ENCODE data around the gene SEC61A2.
A peak's percentile ranks its signal among the peaks of the same experiment; 100 is the strongest.
"Not testable (repeated sequence)": the region's sequence is repeated elsewhere in the genome, so short reads cannot be mapped to it uniquely, and the experiment has no call there.

SEC61A2 gene
- 24.2 reads per million, percentile 51 among the genes with 10 or more reads in this experiment for total RNA-seq

DNA sequence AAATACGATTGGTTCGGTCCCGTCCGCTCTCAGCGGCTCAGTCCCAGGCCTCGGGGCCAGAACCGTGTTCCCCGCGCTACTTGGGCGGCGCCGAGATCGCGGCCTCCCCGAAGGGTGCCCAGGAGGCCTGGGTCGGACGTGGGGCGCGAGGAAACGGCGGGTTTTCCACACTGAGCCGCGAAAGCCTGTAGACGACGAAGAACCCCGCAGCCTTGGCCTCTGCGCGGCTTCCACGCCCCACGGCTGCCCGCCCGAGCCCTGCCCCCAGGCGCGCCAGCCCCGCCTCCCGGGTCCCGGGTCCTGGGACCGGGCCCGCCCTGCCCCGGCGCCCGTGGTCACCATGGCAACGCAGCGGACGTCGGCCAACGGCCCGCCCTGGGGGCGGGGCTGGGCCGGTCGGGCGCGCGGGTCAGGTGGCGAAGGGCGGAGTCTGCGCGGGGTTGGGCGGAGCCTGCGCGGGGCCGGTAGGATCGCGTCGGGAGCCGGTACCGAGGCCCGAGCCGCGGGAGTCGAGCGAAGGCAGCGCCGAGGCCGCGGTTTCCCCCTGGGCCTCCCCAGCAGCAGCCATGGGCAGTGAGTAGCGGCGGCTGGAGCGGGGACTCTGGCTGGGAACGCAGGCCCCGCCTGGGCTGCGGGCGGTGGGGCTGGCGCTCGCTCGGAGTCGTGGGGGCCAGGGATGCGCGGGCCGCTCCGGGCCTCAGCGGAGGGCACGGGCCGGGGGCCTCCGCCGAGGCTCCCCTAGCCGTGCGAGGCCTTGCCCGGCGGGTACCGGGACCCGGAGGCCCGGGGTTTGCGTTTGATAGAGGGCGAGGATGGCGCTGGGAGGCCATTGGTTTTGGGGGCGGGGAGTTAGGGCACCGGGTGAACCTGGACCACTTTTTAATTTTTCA, at the start of gene SEC61A2:
Gene SEC61A2 (plus strand): TSS at position 456 of the 890 bp plus-strand sequence. CDS start 111 bp downstream, at position 567.
- peak; percentile 98 for DNase-seq

DNA sequence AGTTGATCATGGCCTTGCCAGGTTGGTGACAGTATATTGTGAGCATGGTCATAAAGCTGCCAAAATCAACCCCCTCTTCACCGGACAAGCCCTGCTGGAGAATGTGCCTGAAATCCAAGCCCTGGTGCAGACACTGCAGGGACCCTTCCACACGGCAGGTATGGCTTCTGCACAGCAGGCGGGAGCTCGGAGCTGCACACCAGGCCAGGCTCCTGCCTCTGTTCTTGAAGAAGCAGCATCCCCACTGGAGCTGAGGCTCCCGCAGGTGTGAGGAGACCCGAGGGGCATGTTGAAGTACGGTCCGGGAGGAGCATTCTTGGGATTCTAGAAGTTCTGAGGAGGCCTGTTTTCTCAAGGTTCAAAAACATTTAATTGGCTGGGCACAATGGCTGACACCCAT, 48.0 kb upstream of the SEC61A2 start:
- no peak for DNase-seq

DNA sequence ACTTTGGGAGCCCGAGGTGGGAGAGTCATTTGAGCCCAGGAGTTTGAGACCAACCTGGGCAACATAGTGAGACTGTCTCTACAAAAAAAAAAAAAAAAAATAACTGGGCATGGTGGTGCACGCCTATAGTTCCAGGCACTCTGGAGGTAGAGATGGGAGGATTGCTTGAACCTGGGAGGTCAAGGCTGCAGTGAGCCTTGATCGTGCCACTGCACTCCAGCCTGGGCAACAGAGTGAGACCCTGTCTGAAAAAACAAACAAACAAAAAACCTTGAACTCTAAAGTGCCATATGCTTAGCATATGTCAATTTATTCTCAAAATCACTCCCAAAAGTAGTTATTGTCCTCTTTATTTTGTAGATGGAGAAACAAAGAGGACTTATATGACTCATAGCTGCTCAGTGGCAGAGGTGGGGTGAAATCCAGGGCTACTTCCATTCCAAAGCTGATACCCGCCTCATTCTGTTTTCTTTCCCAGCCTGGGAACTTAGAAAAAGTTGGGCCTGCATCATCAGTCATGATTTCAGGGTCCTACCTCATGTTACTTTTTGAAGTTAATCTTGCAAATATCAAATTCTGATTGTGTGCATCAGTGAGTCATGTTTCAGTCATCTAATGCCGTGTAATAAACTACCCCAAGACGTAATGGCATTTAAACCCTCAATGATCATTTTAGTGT, 47.5 kb upstream of the SEC61A2 start:
- DNase-seq, result no peak

DNA sequence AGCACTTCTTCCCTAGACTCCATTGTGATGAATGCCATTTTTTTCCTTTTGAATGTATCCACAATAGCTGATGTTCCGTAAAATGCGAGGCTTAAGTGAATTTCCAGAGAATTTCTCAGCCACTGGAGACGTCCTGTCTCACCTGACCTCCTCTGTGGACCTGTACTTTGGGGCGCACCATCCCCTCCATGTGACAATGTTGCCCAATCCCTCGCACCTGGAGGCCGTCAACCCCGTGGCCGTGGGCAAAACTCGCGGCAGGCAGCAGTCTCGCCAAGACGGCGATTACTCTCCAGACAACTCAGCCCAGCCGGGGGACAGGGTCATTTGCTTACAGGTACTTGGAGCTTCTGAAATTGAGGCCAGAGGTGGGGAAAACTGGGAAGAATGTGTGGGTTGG, 40.6 kb upstream of the SEC61A2 start:
- no peak for DNase-seq

DNA sequence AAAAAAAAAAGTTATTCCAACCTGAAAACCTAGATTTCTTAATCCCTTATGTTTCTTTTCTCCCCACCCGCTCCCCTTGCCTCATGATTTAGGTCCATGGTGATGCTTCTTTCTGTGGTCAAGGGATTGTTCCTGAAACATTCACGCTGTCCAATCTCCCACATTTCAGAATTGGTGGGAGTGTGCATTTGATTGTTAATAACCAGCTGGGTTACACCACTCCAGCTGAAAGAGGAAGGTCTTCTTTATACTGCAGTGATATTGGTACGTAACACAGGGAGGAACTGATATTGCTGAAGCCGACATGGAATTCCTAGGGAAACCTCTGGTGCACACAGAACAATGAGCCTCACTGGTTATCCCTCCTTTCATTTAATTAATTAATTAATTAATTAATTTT, 38.1 kb upstream of the SEC61A2 start:
- DNase-seq, result no peak

DNA sequence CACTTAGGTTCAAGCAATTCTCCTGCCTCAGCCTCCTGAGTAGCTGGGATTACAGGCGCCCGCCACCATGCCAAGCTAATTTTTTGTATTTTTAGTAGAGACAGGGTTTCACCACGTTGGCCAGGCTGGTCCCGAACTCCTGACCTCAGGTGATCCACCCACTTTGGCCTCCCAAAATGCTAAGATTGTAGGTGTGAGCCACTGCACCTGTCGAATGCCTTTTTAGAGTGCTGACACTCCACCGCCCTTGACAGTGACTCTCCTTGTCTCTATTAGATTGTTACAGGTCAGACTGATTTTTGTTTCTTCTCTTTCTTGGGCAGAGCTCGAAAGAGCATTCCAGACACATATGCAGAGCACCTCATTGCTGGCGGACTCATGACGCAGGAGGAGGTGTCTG, 32.1 kb upstream of the SEC61A2 start:
- DNase-seq, result not testable (repeated sequence)

DNA sequence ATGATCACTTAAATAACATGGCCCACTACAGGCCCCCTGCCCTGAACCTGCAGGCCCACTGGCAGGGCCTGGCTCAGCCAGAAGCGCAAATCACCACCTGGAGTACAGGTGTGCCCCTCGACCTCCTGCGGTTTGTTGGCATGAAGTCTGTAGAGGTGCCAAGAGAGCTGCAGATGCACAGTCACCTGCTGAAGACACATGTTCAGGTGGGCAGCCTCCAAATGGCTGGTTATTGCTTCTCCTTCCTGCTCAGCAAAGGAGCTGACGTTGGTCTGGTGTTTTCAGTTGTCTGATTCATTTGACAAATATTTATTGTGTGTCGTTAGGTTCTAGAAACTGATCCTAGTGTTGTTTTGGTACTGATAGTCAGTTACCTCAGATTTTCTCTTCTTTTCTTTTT, 31.7 kb upstream of the SEC61A2 start:
- no peak for DNase-seq

DNA sequence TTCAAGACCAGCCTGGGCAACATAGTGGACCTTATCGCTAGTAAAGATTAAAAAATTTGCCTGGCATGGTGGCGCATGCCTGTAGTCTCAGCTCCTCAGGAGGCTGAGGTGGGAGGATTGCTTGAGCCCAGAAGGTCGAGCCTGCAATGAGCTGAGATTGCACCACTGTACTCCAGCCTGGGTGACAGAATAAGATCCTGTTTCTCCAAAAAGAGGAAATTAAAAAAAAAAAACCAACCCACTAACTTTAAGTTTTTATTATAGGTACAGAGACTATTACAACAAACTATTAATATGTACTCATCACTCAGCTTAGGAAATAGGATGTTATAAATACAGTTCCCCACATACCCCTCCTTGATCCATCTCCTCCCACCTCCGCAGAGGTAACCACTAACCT, 30.5 kb upstream of the SEC61A2 start:
- DNase-seq, result no peak

DNA sequence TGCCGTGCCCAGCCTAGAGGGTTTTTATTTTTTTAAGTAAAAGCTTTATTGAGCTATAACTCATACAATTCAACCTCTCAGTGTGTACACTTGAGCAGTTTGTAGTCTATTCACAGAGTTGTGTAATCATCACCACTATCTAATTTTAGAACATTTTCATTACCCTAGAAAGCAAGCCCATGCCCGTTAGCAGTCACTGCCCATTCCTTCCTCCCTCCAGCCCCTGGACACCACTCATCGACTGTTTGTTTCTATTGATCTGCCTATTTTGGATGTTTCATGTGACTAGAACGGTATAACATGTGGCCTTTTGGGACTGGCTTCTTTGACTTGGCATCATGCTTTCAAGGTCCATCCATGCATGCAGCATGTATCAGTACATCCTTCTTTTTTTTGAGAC, 25.7 kb upstream of the SEC61A2 start:
- DNase-seq, result no peak

DNA sequence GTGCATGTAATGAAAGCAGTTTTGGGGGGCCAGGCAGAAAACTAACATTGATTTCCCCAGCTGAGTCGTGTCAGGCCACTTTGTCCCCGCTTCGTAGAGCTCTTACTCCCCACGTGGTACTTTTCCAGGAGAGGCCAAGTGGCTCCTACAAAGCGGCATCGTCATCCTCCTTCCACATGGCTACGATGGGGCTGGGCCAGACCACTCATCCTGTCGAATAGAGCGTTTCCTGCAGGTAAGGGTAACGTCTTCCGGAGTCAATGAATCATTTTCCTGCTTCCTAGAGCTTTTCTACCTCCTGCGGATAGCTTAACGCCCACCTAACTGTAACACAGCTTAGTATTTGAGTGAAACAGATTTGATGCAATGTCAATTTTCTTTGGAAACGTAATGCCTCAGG, 21.7 kb upstream of the SEC61A2 start:
- no peak for DNase-seq

DNA sequence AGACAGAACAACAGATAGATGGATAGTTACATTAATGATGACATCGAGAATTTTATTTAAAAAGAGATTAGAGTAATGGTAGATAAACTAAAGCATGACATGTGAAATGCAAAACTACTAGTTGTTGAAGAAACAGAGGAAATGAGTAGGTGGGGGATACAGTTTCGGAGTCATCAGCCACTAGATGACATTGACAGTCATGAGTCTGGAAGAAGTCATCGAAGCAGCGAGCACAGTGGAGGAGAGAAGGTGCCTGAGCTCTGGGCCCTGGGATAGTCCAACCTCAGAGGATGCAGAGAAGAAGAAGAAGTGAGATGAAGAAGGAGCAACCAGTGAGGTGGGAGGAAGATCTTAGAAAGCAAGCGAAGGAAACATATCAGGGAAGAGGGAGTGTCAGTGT, 20.2 kb upstream of the SEC61A2 start:
- no peak for DNase-seq

DNA sequence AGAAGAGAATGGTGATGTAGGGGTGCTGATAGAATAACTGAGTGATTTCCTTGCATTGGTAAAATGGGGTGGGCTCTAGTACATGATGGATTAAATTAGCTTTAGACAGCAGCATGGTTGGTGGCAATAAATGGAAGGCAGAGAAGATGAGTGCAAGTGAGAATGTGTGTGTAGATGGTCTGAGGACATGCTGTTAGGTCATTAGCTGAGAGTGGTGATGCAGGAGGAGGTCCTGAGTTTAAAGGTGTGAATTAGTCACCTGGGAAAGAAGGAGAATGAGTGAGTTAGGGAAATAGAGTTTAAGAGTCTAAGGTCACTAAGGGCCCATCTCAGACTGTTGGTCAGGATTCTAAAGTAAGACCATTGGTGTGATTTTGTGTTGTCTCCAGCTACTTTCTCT, 17.9 kb upstream of the SEC61A2 start:
- no peak for DNase-seq

DNA sequence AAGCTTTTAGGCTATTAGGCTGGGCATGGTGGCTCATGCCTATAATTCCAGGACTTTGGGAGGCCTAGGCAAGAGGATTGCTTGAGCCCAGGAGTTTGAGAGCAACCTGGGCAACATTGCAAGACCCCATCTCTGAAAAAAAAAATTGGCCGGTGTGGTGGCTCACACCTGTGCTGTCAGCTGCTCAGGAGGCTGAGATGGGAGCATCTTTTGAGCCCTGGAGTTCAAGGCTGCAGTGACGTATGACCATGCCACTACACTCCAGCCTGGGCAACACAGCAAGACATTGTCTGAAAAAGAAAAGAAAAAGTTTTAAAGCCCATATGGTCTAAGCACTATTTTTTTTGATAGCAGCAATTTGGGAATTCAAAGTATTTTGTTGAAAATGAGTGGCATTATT, 15.8 kb upstream of the SEC61A2 start:
- DNase-seq, result no peak

DNA sequence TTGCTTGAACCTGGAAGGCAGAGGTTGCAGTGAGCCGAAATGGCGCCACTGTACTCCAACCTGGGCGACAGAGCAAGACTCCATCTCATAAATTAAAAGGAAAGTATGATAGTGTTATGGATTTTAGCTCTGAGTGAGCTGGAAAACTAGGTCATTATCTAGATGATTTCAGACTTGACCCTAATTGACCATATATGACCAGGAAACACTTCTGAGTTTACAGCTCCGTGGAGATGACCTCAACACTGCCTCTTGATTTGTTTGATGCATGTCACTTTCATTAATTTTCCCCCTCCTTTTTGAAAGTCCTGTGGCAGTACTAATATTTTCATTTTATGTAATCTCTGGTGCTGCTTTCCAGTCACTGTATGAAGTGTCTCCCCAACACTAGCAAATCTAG, 7.8 kb upstream of the SEC61A2 start:
- no peak for DNase-seq

DNA sequence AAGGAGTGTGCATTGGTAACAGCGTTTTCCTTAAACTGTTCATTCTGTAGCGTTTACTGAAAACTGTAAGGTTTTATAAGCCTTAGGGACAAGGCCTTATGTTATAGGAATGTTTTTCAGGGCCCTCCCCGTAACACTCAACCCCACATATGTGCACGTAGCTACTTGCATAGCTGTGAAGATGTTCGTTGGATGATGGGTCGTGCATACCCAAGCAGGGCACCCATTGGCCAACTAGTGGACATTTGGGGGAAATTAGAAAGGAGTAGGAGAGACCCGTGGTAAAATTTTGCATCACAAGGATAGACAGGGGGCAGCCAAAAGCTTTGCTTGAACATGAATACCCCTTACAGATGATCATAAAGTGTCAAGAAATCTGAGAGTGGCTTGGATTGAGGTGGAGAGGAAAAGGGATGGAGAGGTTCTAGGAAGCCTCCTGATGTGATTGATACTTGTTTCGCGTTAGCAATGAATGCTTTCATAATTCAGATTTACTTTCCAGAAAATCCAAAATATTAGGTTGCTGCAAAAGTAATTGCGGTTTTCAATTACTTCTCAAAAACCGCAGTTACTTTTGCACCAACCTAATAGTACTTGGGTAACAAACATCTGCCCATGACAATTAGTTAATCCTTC, 878 bp downstream of the SEC61A2 start:
- peak; percentile 5 for DNase-seq

DNA sequence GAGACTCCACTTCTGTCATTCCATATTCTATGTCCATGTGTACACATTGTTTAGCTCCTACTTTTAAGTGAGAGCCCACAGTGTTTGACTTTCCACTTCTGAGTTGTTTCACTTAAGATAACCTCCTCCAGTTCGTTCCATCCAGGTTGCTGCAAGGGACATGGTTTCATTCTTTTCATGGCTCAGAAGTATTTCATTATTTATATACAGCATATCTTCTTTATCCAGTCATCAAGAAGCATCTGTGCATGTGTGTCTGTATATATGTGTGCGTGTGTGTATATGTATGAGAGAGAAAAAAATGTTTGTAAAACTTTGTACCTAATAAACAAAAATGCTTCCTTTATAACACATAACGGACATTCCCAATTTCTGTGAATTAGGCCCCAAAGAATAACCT, 6.2 kb downstream of the SEC61A2 start:
- no peak for DNase-seq

DNA sequence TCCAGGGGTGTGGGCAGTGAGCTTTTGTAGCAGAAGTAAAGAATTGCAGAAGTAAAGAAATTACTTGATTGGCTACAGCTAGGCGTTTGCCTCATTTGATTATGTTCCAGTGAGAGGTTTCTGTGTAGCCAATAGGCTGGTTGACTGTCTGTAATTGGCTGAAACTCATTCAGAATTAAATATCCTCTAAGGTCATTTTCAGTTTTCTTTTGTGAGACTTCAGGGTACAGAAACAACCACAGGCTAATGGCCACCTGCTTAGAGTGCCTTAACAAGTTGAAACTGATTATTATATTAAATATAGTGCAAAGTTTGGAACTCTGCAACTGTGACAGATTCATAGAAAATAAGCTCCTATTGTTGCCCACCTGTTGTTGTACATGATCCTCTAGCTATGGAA, 10.6 kb downstream of the SEC61A2 start:
- no peak for DNase-seq

DNA sequence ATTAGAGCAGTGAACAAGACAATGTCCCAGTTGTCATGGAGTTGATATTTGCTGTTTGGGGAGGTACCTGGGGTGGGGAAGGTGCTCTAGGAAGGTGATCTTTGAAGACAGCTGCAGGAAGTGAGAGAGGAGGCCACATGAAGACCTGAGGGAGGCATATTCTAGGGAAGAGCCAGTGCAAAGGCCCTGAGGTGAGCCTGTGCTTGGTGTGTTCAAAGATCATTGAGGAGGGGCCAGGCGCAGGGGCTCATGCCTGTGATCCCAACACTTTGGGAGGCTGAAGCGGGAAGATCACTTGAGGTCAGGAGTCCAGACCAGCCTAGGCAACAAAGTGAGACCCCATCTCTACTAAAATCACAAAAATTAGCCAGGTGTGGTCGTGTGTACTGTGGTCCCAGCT, 15.1 kb downstream of the SEC61A2 start:
- no peak for DNase-seq

DNA sequence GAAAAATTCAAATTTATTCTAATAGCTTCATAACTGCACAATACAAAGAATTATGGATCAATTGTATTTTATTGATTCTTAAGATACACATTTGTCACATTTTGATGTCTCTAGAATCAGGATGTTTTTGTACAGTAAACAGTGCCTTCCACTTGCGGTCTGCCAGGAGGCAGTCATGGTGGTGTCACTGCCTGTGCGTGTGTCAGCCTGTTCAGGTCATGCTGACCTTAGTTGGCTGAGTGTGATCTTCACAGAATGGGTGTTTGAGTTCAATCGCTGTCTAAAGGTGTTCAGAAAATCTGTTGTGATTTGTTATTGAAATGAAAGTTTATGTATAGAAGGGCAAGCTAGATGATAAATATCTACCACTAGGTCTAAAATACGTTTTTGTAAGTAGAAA, 20.7 kb downstream of the SEC61A2 start:
- DNase-seq, result no peak

DNA sequence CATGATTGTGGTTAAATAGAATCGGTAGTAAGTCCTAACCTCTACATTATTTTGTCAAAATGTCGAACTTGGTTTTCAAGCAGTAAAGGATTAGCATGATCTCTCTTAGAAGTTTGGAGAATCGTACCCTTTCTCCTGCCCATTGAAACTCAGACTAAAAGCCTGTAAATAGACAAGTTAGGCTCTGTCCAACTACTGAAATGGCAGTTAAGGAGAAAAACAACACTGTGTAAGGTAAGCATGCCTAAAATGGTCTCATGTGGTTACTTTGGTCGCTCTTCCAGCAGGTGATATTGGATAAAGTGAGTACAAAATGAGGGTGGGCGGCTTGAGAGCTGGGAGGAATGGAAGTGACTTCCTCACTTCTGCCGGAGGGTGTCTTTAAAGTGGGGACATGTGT, 25.0 kb downstream of the SEC61A2 start:
- DNase-seq, result no peak

DNA sequence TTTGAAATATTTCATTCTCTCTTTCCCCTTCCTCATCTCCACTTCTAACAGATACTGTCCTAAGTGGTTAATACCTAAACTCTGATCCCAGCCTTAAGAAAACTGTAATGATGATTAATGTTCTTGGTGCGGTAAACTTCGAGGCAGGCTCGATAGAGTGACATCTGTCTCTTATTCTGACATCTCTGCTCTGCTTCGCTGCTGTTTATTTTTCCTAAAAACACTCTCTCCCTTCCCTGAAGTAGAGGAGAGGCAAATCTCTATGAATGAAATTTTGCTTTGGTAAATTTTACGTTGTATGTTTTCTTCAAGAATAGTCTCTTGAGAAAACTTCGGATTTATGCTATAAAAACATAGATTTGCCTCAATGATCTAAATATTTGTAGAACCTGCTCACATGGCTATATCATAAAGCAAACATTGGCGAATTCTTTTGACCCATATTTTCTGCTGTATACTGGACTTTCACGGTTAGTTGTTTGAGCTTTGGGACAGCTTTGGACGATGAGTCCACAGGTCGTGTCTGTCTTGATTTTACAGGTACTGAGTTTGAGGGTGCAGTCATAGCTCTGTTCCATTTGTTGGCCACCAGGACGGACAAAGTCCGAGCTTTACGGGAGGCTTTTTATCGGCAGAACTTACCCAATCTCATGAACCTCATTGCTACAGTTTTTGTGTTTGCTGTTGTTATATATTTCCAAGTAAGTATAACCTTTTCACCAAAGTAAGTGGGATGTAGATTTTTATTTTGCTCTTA, 27.1 kb downstream of the SEC61A2 start:
- DNase-seq, result no peak

DNA sequence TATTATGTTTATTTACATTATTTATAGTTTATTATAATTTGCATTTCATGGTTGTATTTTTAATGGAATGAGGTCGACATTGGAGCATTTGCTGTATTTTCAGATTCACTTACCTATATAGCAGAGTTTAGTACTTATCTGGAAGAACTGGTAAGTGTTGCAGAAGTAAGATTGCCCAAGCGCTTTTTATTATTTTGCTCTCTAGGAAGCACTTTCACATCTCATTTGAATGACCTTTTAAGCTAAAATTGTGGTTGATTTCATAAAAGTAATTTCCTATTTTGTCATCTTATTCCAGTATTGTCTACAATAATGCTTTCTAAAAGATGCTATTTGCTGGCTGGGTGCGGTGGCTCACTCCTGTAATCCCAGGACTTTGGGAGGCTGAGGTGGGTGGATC, 28.6 kb downstream of the SEC61A2 start:
- no peak for DNase-seq

DNA sequence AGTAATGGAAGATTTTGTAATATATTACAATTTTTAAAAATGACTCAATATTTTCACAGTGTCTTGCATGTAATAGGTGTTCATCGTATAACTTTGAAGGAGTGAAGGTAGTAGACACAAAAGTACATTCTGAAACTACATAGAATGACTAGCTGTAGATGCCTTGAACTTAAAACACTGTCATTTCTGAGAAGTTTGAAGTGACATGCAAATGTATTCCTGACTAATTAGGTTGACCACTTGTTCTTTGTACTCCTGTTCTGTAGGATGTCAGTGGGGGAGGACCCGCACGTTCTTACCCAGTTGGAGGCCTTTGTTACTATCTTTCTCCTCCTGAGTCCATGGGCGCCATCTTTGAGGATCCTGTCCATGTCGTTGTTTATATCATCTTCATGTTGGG, 31.2 kb downstream of the SEC61A2 start:
- DNase-seq, result no peak
